ENCODE results near the gene FGF23.

Gene FGF23

DNA sequence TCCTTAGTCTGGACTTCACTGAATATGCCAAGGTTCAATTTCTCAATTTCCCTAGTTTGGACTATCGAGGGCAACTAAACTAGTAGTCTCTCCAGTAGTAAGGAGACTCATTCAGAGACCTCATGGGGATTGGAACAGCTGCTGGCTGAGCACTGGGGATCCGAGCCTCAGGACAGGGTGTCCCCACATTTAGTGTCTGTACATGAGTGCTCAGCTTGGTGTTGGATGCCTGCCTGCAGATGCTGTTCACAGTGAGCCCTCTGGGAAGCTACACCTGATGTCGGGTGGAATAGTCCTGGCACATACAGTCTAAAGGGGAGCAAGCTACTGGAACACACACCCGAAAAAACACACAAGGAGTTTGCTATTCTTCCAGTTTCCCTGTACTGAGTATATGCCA is 820 bp upstream of the FGF23 start:
- DNase-seq = no peak

DNA sequence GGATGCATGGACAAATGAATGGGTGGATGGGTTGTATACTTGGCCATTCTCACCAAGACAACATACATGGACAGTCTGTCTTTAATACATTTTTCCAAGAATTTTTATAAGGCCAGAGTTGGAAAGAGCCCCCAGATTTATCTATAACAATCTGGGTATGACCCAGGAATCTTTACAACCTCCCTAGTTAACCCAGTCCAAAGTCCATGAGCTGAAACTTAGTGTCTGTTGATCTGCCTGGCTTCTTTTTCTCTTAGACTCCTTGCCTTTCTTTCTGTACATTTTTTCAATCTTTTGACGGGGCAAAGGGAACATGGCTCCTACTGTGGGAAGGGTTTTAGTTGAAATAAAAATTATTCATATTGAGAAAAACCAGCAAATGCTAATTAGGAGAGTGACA is 740 bp downstream of the FGF23 start:
- DNase-seq = no peak

DNA sequence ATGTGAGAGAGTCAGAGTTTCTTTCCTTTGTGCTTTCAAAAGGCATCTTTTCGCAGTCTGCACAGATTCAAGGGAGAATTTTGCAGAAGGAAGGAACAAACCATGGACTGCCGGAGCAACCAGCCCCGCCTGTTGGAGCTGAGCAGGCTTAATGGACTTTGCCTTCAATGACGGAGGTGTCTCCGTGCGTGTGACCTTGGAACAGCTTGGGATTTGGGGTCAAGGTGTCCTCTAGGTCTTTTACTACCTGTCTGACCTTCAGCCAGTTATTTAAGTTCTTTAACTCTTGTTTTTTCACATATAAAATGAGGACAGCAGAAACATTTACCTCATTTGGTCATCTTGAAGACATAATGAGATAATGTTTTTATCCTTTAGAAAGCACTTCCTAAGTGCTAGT is 4.1 kb downstream of the FGF23 start:
- DNase-seq = no peak

DNA sequence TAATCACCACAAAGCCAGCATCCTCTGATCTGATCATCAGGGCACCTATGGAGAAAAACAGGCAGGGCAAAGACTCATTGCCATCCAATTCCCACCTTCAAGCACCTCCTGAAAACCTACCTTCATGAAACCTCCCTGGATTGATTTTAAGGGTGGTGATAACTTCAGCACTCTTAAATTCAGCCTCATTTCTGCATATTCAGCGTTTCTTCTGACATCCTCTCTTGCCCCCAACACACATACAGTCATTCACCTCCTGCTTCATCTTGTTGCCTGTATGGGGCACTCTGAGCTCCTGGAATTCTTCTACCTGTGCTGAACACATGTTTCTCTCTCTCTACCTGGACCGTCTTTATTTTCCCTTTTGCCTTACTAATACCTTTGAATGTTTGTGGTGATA is 6.9 kb downstream of the FGF23 start:
- DNase-seq = no peak

DNA sequence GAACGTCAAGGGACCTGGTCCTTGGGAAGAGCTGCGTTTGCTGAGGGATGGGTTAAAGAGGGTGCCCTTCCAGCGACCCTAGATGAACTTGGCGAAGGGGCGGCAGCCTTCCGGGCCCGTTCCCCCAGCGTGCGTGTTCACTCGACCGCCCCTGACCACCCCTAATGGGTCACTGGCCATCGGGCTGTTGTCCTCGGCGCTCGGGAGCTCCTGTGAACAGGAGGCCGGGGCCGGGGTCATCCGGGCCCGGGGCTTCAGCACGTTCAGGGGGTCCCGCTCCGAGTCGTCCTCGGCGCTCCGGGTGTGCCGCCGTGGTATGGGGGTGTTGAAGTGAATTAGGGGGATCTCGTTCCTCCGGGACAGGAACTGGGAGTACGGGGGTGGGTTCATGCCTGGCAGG is 9.2 kb downstream of the FGF23 start:
- no peak for DNase-seq

DNA sequence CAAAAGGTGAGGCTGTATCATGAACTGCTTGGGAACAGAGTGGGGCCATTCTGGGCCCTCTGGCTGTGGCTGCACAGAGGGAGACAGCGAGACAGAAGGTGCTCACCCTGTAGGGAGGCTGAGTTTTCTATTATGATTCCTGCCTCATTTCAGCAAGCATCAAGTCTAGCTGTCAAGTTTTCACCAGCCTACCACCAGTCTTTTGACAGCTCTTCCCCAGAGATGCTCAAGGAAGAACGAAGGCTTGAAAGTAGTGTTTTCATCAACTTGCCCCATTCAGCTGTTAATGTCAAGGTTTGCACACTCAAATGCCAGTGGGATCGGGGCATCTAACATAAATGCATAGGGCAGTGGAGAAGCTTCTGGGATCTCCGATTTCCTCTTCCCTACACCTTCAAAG is 10.0 kb downstream of the FGF23 start:
- DNase-seq = no peak

DNA sequence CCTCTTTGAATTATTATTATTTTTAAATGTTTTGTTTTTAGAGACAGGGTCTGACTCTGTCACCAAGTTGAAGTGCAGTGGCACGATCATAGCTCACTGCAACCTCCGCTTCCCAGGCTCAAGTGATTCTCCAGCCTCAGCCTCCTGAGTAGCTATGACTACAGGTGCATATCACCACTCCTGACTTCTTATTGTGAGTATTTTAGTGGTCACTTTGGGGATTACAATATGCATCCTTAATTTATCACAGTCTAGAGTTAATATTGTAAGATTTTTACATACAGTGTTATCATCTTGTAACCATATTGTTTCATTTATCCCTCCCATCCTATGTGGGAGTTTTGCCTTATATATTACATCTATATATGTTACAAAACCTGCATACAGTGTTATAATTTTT is 13.4 kb downstream of the FGF23 start:
- no peak for DNase-seq

DNA sequence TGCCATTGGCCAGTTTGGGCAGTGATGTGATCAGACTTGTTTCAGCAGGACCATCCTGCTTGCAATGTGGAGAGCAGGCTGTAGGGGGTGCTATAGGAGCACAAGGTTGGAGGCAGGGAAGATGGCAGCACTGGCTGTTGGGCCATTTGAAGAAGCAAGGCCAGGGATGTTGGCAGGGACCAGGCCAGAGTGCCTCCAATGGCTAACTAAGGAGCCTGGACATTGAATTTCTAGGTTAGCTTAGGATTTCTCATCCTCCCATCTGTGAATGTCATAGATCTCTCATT is 23.5 kb downstream of the FGF23 start:
- peak; percentile 23 to 38 for DNase-seq

DNA sequence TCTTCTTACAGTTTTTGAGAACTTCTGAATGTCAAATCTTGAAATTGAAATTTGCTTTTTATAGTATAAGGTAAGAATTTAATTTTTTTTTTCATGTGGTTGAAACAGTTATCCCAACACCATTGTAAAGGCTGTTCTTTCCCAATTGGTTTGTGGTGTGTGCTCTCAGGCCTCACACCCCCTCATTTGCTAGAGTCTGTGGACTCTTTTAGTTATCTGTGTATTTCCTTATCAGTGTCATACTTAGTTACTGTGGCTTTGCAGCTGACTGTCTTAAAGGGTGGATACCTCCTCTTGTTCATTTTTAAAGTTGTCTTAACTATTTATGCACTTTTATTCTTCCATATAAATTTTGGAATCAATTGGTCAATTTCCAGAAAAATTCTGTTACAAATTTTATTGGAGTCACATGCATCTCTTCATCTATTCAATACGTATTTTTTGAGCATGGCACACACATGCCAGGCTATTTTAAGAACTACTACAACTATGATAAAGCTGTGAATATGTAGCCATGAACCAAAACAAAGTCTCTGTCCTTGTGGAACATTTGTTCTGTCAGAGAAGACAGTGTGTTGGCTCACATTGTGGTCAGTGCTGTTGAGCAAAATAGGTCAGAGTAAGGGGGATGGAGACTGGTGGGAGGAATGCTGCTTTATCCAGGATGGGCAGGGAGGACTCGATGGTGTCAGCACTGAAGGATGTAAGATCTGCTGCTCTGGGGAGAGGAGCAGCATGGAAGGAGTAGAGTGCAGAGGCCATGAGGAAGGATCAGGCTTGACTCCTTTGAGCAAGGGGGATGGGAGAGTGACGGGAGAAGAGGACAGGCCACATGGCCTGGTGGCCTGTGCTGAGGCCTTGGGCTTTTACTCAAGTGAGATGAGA is 24.1 kb downstream of the FGF23 start:
- no peak for DNase-seq

DNA sequence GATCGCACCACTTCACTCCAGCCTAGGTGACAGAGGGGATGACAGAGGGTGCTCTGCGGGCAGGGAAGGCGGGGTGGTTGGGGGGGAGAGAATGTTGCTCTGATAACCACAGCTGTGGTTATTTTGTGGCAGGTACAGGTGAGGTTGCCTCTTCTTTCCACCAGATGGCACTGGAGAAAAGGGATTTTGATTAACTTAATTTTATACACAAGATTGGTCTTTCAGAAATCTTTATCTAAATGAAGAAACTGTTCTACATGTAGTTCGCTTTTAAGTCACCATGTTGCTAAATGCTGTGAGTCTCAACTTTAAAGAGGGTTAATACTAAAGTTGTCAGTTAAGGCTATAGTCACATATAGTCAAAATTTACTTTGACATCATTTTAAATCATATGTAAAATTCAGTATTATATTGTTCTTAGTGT is 25.7 kb downstream of the FGF23 start:
- peak; percentile 31 to 51 for DNase-seq

DNA sequence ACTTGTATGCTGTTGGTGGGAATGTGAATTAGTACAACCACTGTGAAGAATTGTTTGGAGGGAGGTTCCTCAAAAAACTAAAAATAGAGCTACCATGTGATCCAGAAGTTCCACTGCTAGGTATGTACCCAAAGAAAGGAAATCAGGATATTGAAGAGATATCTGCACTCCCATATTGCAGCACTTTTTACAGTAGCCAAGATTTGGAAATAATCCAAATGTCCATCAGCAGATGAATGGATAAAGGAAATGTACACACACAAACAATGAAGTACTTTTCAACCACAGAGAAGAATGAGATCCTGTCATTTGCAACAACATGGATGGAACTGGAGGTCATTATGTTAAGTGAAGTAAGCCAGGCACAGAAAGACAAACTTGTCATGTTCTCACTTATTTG is 32.6 kb downstream of the FGF23 start:
- no peak for DNase-seq

DNA sequence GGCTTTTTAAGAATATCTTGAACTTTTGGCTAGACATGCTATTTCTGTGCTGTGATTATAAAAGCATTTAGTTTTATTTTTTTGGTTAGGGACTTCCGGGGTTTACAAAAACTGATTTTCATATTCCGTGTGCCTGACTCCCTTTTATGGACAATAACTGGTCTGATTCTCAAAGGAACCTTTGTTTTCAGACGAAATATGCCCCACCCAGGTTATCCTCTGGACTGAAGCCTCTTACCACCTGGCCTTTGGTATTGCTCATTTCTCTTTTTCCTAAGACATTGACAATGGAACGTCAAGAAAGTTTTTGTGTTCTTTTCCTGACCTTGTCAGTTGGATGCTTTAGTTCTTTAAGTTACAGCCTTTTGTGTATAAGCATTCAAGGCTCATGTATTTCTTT is 47.7 kb downstream of the FGF23 start:
- no peak for DNase-seq

DNA sequence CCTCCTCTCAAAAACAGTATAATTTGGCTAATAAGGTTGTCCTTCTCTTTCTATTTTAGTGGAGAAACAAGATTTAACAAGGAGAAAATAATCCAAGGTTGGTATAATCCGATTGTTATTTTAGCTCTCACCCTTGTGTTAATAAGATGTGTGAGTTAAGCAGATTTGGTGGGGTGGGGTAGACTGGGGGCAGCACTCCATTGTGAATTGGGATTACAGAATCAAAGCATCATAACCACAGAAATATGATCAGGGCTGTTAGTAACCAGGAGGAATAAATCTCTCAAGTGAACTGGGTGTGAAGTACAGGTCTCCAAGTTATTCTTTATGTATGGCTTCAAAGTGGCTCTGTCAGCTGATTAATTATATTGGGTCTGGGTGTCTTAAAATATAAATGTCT is 48.3 kb downstream of the FGF23 start:
- DNase-seq = no peak

DNA sequence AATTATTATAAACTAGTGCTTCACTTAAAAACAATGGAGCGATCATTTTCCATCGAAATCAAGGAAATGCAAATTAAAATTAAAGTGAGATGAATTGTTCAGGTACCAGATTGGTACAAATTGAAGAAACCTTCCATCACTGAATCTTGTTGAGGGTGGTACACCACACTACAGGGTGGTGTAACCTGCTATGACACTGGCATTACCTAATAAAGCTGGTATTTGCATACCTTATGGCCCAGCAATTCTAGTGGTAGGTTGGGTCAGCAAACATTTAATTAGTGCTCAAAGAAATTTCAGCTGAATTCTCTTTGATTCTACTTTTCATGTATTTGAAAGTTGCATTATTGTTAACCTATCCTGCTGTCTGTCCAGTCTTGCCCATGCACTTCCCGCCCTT is 49.3 kb downstream of the FGF23 start:
- no peak for DNase-seq

DNA sequence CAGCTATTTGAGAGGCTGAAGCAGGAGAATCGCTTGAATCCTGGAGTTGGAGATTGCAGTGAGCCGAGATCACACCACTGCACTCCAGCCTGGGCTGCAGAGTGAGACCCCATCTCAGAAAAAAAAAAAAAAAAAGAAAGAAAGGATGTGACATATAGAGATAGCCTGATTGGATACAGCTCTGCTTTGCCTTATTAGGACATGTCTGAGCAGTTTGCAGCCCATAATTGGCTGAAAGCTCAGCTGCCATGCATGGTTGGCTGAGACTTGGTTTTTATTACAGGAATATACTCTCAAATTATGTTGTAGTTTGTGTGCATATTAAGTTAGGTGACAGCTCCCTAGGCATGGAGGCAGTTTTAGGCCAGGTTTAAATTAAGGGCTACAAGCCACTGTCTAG is 52.2 kb downstream of the FGF23 start:
- DNase-seq = no peak

DNA sequence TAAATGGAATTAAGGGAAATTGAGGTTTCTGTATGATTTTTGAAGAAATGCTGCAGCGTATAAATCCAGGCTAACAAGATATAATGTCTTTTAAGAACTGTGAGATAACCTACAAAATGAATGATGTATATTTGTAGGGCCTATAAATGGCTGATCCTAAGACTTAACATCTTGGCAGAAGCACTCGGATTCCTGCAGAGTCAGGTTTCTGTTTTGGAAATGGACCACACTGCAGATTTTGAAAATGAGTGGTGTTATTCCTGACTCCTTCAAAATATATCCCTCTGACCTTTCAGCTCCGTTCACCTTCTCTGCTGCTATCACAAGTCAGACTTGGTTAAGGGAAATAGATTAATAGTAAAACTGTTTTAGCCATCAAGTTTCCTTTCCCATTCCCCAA is 53.5 kb downstream of the FGF23 start:
- no peak for DNase-seq

DNA sequence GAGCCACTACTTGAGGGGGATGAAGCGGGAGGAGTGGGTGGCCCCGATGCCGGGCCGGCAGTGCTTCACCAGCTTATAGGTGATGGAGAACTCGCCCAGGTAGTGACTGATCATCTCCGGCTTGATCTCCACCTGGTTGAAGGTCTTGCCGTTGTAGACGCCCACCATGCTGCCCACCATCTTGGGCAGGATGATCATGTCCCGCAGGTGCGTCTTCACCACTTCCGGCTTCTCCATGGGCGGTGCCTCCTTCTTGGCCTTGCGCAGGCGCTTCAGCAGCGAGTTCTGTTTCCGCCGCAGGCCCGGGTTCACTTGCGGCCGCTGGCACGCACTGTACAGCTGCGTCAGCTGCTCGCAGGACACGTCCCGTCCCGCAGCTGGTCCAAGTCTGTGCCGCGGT is 55.1 kb downstream of the FGF23 start:
- no peak for DNase-seq

DNA sequence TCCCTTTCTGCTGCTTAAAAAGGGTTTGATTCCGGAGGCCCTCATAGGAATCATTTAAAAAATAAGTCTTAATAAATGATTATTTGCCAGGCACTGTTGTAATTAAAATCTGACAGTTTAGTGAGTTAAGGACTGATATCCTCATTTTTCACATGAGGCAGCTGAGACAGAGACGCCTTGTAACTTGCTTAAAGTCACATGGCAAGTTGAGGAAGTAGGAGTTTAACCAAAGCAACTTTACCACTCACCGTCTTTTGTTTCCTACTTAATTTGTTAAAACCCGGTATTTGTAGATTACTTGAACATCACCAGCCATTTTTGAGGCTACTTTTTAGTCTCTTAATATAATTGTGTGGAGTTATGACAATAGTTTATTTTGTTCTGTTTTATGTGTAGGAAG is 56.1 kb downstream of the FGF23 start:
- DNase-seq = no peak

DNA sequence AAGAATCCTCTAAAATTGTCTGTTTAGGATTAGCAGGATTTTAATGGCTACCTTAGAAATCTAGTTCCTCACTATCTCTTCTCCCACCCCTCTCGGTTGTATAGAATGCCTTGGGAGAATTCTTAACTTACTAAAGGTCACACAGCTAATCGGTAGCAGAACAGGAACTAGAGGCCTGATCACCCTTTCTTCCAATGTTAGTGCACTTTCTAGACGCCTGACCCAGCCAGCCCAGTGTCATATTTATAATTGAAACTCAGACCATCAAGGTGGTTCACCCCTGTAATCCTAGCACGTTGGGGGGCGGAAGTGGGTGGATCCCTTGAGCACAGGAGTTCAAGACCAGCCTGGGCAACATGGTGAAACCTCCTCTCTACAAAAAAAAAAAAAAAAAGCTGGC is 56.8 kb downstream of the FGF23 start:
- no peak for DNase-seq

DNA sequence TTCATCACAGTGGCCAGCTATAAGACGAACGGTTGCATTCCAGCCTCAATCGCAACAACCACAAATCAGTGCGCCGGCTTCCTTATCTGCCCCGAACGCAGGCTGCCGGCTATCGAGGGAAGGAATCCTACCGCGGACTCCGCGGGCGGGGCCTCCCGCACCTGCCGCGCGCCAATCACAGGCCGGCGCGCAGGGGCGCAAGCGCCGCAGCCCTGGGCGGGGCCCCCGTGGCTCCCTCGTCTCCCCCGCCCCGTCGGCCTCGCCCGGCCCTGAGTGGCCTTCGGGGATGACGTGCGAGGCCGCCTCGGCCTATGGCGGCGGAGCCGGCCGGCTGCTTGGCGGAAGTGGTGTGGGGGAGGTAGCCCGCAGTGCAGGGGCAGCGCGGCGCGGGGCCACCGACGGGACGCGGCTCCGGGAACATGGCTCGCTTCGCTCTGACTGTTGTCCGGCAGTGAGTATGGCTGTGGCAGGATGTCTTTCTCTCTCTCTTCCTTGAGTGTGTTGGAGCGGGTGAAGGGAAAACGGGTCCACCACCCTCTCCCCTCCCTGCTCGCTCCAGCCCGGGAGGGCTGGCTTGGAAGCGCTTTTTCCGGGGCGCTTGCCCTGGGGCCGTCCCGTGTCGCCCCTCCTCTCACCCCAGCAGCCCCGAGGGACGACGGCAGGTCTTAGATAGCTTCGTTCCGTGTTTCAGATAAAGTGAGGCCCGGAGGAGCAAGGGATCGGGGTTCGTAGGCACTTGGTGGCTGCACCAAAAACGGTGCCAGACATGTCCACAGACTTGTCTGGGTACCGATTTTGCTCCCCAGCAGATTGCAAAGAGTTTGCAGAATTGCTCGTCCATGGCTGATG is 58.4 kb downstream of the FGF23 start, which contains the start of gene TIGAR:
Gene TIGAR (plus strand): TSS at position 361 of the 849 bp plus-strand sequence. CDS start 59 bp downstream, at position 420.
- peak; percentile 90 to 91 for DNase-seq

DNA sequence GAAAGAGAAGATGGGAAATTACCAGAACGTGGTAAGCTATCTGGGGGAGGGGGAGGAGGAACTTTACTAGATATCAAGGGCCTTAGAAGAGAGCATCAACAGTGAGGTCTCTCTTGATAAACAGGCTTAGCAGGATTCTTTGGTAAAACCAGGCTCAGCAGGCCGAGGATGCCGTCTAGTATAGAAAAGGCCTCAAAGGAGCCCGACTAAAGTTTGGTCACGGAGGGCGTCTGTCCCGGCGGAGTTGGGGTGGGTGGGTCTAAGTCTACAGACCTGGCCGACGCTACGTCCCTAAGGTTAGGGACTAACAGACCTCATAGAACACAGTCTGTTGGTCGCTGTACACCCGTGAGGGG is 59.0 kb downstream of the FGF23 start:
- DNase-seq = no peak
